GM18858 (cell line): Measurements from ENCODE around the gene CDC42EP4.

Source experiments
- ATAC-seq: cut with Tn5 transposase; IDR thresholded peaks from one replicate; pipeline ENCODE4 v1.9.1; 2021; ENCODE audit not compliant: unreplicated experiment

CDC42EP4 gene

DNA sequence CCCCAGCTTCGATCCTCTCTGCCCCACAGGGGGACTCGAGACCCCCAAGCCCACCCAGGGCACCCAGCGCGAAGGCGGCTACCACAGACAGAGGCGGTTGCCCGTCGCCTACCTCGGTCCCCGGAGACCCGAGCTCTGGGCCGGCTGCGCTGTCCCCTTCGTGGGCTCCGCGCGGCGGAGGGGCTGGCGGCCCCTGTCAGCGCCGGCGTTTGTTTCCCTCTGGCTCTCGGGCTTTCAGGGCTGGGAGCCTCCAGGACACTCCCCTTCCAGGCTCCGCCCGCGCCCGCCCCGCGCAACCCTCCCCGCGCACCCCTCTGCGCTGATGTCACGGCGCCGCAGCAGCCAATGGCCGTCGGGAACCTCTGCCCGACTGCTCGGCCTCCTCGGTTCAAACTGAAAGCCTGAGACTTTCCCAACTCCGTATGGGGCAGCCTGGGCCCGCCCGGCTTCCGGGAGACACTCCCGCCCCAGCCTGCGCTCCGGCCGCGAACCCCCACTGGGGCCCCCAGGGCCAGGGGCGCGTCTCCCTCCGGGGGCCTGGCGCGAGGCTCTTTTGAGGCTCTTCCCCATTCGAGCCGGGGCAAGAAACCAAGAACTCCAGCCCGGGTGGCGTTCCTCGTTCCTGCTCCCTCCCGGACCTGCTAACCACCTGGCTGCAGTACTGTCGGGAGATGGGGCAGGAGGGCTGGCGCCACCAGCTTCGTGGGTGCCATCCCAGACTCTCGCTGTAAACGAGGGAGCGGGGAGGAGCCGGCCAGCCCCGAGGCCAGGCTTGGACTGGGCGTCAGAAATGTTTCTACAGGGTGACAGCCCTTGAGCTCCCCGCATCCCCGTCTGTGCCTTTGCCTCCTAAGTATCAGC lies at the start of gene CDC42EP4:
Gene CDC42EP4, minus strand, starts transcription at position 221 of the 861 bp plus-strand sequence. CDS start 25,501 bp downstream, outside the sequence.
- ATAC-seq = peak; percentile 78

DNA sequence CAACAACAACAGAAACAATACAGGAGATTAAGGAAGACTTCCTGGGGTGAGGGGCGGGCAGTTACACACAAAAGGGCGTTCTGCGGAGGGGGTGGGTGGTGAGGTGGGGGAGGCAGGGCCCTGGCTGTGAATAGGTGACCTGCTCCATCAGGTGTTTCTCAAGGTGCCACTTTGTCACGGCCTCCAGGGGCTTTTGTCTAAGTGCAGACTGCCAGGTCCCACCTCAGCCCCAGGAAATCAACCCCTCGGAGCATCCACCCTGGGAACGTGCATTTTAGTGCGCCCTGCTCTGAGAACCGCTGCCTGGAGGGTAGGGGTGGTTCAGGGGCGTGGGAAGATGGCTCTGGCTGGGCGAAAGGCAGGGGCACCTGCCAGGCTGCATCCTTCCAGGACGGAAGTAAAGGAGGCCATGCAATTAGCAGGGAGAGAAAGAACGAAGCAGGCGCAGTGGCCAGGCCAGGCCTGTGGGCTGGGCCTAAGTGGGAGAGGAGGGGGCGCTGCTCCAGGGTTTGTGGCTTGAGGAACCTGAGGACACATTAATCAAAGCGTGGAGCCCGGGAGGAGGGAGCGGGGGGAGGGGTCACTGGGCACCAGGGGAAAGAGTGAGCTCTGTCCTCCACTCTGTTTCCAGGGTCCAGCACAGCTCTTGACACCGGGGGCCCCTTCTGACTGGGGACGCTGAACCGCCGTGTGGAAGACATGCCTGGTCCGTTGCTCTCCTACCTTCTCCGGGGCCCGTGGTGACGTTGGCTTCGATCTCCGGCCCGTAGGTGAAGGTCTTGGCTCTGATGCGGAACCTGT lies 49.4 kb upstream of the CDC42EP4 start:
- no peak for ATAC-seq

- no peak for ATAC-seq
Observed at GRCh38 chr17:73359987-73360410, 48.2 kb upstream of the CDC42EP4 start.

- no peak for ATAC-seq
Observed at GRCh38 chr17:73359352-73359751, 47.6 kb upstream of the CDC42EP4 start.

DNA sequence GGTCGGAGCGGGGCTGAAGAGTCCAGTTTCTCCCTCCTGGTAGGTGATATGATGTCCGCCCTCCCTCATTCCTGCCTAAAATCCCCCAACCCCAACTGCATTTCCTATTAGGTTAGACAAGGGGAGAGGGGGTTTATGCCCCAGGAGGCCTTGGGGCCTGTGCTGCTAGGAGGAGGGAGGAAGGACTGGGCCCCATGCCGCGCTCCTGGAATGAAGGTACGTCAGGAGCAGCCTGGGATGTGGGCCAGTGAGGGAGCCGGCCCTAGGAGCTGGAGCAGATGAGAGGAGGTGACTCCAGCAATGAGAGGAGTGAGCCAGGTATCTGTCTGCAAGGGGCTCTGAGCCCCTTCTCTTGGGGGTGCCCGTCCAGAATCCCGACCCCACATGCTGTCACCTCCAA lies 46.9 kb upstream of the CDC42EP4 start:
- no peak for ATAC-seq

- ATAC-seq = no peak
Observed at GRCh38 chr17:73357981-73358380, 46.2 kb upstream of the CDC42EP4 start.

DNA sequence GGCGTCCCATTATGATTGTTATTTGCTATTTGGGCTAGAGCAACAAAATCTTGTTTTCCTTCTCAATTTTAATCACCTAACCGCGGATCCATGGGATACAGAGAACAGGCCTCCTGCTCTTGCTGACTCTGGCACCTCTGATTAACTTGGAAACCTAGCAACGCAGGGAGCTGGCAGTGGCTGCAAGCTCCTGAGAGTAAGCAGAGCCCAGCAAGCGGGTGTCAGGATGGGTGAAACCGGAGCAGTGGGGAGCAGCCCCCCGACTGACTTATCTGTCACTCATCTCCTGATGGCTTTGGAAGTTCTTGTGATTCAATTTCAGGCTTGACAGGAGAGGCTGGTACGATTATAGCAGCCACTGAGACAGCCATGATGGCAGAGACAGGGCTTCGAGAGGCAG lies 45.5 kb upstream of the CDC42EP4 start:
- ATAC-seq = no peak

DNA sequence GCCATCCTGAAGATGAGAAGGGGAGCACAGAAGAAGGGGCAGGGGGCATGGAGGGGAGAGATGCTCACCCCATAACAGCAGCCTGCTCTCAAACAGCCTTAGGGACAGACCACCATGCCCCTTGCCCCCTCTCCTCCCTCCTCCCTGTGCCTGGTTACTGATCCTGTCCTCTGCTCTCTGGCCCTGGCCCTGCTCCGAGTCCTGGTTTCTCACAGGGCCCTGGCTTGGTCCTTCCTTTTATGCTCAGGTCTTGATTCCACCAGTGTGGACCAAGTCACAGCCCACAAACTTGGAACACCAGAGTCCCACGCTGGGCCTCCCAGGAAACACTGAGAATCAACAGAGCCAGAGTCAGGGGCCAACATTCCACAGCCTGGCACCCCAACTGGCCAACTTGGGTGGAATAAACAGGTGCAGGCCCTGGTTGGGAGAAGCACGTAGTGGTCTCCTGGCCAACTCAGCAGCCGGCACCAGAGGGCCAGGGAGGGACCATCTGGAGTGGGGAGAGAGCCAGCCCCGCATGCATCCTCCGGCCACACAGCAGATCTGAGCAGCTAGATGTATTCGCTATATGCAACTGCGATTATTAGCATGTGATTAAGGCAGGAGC lies 44.9 kb upstream of the CDC42EP4 start:
- no peak for ATAC-seq

DNA sequence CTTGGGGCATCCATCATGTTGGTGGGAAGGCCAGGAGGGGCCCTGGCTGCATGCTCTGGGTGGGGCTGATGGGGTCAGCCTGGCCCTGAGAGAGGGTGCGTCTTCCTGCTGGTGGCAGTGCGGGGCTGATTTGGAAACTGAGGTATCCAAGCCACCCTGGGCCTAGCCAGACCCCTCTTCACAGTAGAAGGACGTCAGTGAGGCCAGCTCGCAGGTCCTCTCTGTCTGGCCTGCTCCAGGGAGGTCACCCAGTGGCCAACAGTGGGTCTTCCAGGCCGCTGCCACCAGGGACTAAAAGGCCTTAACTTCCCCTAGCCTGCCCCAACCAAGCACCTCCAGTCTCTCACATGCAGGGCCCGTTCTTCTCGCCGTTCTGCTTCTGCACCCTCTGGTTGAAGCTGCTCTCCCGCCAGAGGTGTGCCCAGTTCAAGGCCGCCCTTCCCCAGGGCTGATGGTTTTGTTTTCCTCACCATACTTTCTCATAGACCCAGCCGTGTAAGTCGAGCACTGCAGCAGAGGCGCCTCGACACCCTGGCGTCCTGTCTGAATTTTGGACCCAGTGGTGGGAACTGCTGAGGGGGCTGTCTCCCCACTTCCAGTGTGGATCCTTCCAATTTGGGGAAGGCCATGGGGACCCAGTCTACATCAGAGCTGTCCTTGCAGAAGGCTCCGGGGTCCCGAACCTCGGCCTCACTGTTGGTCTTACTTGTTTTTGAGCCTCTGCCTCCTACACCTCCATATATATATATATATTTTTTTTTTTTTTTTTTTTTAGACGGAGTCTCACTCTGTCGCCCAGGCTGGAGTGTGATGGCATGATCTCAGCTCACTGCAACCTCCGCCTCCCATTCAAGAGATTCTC lies 42.9 kb upstream of the CDC42EP4 start:
- no peak for ATAC-seq

DNA sequence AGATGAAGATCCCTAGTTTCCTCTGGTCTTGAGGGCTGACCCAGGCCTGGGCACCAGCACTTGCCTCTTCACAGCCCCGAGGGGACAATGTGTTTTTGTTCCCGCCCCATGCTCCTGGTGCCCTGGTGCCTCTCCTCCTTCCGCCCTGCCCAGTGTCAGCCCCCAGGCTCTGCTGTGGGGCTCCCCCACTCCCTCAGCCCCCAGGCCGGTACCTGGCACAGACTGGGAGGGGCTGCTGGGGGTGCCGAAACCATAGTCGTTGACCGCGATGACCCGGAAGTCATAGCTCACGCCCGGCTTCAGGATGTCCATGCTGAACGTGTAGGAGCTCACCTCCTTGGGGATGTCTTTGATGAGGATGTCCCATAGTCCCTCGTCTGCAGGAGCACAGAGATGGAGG lies 40.5 kb upstream of the CDC42EP4 start:
- ATAC-seq = no peak

DNA sequence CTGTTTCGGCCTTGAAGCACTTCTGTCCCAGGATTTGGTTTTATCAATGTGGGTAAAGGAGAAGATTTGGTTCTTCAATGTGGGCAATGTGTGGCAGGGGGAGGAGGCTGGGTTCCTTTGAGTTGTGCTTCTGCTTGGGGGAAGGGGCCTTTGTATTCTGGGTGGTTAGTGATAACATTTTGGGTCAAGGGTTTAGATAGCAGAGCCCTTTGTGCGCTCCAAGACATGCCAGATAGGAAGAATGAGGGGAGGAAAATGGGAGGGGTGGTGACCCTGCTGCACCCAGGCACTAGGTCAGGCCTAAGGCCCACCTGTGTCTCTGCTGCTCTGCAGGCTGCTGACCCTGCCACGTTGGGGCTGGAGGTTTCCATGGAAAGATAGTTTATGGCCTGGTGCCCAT lies 40.0 kb upstream of the CDC42EP4 start:
- ATAC-seq = no peak

- ATAC-seq = no peak
Observed at GRCh38 chr17:73350864-73351263, 39.1 kb upstream of the CDC42EP4 start.

DNA sequence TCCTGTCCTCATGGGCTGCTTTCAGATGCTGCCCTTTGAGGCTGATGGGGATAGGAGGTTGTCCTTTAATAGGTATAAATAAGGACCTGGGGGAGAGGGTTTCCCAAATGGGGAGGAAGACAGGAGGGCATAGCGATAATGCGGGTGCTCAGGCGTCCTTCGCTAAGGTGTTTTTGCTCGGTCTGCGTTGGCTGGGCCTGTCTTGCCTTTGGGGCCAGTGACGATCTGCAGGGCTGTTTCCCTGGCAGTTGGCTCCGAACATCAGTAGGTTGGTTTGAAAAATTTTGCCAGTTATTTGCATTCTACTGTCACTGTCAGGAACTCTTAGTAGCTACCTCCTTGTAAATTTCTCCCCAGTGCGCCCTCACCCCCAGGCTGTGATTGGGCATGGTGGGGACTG lies 37.8 kb upstream of the CDC42EP4 start:
- ATAC-seq = no peak

DNA sequence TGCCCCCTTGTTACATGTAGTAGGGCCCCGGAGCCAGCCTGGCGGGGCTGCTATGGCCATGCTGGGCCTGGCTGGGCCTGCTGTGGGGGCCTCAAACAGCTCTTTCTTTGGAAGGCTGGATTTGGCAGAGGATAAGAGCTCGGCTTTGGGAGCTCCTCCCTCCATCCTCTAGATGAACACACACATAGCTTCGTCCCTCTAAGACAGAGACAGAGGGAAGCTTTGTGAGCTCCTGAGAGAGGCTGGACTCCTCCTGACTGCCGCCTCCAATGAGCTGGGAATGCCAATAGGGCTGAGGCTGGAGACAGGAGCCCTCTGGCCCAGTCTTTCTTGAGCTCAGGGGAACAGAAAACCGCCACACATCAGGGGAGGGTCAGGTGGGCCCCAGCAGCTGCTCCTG lies 37.3 kb upstream of the CDC42EP4 start:
- ATAC-seq = no peak

GRCh38 chr17:73348829-73349095 lies 37.0 kb upstream of the CDC42EP4 start:
- ATAC-seq = no peak

DNA sequence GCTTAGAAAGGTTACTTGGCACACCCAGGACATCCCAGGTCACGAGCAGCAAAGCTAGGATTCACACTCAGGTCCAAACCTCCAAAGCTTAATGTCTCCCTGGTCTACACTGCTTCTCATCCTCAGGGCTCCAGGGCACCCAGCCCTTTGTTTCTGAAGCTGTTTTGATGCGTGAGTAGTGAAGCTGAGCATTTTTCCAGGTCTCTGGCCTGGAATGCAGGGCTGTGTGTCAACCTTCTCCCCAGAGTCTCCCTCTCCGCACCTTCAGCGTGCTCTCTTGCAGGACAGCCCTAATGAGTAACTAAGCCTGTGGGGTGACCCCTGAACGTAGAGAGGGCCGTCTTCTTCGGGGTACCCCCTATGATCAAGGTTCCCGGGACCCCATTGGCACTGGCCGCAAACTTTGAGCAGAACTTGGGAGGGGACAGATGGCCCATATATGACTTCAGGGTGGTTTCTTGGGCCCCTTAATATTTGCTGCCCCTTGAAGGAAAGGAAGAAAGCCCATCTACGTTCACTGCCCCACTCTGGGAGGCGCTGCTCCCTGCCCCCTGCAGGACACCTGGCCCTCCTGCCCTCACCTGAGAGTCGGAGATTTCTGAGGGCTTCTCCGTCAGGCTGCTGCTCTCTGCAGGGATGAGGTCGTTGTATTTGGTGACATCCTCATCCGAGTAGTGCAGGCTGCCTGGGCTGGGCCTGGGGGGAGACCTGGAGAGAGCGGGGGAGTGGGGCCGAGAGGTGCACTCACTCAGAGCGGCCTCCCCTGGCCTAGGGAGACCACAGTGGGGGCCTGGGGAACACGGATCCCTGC lies 36.4 kb upstream of the CDC42EP4 start:
- no peak for ATAC-seq

DNA sequence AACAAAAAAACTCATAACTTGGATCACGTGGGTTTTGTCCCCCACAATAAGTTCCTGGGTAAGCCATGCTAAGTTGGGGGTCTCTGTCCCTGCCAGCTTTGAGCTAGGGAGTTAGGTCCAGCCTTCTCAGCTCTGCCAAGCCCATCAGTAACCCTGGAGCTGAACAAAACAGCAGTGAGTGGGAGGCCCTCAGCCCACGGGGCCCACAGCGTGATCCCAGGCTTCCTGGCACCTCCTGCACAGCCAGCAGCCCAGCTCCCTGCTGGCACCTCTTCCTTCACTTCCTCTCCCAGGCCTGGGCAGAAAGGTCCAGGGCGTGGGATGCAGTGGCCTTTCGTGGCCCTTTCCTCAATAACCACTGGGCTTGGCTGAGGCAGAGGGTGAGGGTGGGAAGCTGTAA lies 35.5 kb upstream of the CDC42EP4 start:
- no peak for ATAC-seq

GRCh38 chr17:73346501-73347162 lies 34.8 kb upstream of the CDC42EP4 start:
- no peak for ATAC-seq

DNA sequence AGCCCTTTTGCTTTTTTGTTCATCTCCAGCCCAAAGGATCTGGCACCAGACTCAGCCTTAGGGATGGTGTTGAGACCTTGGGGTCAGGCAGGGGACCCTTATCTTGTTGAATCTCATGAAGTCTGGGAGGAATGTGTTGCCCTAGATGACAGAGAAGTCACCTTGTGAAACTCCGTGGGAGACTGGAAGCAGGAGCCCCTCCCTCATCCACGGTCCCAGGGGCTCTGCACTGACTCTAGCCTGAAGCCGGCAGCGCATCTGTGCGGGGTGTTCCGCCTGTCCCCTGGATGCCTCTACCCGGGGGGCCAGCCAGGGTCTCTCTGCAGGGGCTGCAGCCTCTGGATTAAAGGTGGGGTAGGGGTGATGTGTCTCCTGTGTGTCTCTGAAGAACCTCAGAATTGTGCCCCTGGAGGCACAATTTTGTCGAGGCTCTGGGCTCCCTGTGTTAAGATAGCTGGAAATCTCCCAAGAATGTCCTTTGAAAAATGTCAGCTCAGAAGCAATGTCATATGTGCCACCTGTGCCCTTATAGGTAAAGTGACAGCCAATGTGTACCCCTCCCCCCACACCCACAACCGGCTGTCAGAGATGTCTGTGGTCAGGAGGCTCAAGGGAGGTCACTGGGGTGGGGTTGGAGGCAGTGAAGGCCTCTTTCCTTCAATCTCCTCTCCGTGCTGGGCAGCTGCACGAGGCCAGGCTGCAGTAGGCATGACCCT lies 32.1 kb upstream of the CDC42EP4 start:
- no peak for ATAC-seq
